ENCODE results near the gene KLHDC8A. TPM values are rescaled to one million over a fixed set of nuclear protein-coding genes. Genes with fewer than 3 reads are reported as not detected.
"Not testable (repeated sequence)": the region's sequence is repeated elsewhere in the genome, so short reads cannot be mapped to it uniquely, and the experiment has no call there.

Gene KLHDC8A, protein sequence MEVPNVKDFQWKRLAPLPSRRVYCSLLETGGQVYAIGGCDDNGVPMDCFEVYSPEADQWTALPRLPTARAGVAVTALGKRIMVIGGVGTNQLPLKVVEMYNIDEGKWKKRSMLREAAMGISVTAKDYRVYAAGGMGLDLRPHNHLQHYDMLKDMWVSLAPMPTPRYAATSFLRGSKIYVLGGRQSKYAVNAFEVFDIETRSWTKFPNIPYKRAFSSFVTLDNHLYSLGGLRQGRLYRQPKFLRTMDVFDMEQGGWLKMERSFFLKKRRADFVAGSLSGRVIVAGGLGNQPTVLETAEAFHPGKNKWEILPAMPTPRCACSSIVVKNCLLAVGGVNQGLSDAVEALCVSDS
- not detected in 2 replicates for total RNA-seq (ENCODE audit: low replicate concordance)

- no peak for DNase-seq (ENCODE audit: low read depth)
- TF ChIP-seq, protein P1, sequence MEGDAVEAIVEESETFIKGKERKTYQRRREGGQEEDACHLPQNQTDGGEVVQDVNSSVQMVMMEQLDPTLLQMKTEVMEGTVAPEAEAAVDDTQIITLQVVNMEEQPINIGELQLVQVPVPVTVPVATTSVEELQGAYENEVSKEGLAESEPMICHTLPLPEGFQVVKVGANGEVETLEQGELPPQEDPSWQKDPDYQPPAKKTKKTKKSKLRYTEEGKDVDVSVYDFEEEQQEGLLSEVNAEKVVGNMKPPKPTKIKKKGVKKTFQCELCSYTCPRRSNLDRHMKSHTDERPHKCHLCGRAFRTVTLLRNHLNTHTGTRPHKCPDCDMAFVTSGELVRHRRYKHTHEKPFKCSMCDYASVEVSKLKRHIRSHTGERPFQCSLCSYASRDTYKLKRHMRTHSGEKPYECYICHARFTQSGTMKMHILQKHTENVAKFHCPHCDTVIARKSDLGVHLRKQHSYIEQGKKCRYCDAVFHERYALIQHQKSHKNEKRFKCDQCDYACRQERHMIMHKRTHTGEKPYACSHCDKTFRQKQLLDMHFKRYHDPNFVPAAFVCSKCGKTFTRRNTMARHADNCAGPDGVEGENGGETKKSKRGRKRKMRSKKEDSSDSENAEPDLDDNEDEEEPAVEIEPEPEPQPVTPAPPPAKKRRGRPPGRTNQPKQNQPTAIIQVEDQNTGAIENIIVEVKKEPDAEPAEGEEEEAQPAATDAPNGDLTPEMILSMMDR (IDR thresholded peaks at IDR 0.05; ENCODE audit: insufficient read depth, low read length) = no peak
- H3K4me3 ChIP-seq (ENCODE audit: low read depth, low read length) = no peak within 1 kb of the TSS
Measured at GRCh38 chr1:205356440-205357139, at the start of gene KLHDC8A. Gene KLHDC8A (minus strand): TSS chr1:205356922. CDS start chr1:205343604, 13,318 bp downstream.

GRCh38 chr1:205406252-205406651, 49.5 kb upstream of the KLHDC8A start:
- not testable (repeated sequence) for DNase-seq (ENCODE audit: low read depth); H3K4me3 ChIP-seq (ENCODE audit: low read depth, low read length)

DNA sequence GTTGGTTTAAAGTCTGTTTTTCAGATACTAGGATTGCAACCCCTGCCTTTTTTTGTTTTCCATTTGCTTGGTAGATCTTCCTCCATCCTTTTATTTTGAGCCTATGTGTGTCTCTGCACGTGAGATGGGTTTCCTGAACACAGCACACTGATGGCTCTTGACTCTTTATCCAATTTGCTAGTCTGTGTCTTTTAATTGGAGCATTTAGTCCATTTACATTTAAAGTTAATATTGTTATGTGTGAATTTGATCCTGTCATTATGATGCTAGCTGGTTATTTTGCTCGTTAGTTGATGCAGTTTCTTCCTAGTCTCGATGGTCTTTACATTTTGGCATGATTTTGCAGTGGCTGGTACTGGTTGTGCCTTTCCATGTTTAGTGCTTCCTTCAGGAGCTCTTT, 47.8 kb upstream of the KLHDC8A start:
- H3K4me3 ChIP-seq (ENCODE audit: low read depth, low read length); DNase-seq (ENCODE audit: low read depth): not testable (repeated sequence)

GRCh38 chr1:205398586-205398985, 41.9 kb upstream of the KLHDC8A start:
- TF ChIP-seq, protein P1 (IDR thresholded peaks at IDR 0.05; ENCODE audit: insufficient read depth, low read length) = no peak
- H3K4me3 ChIP-seq (ENCODE audit: low read depth, low read length) = no peak overlapping the region
- no peak for DNase-seq (ENCODE audit: low read depth)

DNA sequence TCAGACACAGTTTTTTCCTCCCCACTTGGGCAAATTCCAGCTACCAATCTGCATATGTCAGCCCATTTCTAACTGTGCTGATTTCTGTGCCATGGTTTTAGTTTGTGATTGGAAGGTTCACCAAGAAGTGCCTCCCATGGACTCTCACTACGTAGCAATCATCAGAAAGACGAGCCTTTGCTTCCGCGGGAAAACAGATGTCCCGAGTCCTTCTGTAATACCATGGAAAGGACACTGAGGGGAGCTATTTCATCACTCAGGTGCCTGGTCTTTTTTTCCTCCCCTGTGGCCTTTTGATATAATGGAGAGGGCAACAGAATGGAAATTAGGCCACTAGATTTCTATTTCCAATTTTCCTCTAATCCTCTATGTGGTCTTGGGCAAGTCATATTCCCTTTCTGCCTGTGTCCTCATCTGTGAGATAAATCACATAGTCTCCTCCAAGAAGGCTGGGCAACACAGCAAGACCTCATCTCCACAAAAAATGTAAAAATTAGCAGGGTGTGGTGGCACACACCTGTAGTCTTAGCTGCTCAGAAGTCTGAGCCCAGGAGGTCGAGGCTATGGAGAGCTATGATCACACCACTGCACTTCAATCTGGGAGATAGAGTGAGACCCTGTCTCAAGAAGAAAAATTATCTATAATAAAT, 40.4 kb upstream of the KLHDC8A start:
- DNase-seq (ENCODE audit: low read depth) = peak; percentile 63
- TF ChIP-seq, protein P1 (IDR thresholded peaks at IDR 0.05; ENCODE audit: insufficient read depth, low read length) = peak; percentile 75
- H3K4me3 ChIP-seq (ENCODE audit: low read depth, low read length) = no peak overlapping the region

GRCh38 chr1:205395616-205396015, 38.9 kb upstream of the KLHDC8A start:
- TF ChIP-seq, protein P1 (IDR thresholded peaks at IDR 0.05; ENCODE audit: insufficient read depth, low read length) = no peak
- no peak overlapping the region for H3K4me3 ChIP-seq (ENCODE audit: low read depth, low read length)
- DNase-seq (ENCODE audit: low read depth) = no peak

DNA sequence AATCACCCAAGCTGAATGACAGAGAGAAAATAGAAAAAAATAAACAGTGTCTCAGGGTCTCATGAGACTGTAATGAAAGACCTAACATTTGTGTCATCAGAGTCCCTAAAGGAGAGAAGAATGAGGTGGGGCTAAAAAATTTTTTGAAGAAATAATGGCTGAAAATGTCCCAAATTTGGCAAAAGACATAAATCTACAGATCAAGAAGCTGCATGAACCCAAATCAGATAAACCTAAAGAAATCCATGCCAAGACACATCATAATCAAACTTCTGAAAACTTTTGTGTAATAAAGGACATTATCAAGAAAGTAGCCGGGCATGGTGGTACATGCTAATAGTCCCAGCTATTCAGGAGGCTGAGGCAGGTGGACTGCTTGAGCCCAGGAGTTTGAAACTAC, 35.9 kb upstream of the KLHDC8A start:
- H3K4me3 ChIP-seq (ENCODE audit: low read depth, low read length) = no peak overlapping the region
- TF ChIP-seq, protein P1 (IDR thresholded peaks at IDR 0.05; ENCODE audit: insufficient read depth, low read length) = no peak
- no peak for DNase-seq (ENCODE audit: low read depth)

All from fibroblast of the aortic adventitia (primary cell).